Endothelial cell of umbilical vein (primary cell): ENCODE results near the gene OPCML. TPM values are rescaled to one million over a fixed set of nuclear protein-coding genes. Genes with fewer than 3 reads are reported as not detected.

ENCODE experiments used
- BruUV-seq: library from RNA; stranded (reverse); fragments of 400-500 nt; replicated peaks from 2 replicates; lab custom pipeline; 2021; lab: Mats Ljungman, UMichigan
- CTCF ChIA-PET: fragments of 300-600, 350-600 bp; sonication (Branson Sonifier 250); formaldehyde crosslinking; loops from one replicate; lab custom pipeline; 2021; ENCODE audit warnings: antibody characterized with exemption, inconsistent platforms; lab: Charles Lee
- POLR2A ChIA-PET: fragments of 300-600, 350-600 bp; sonication (Branson Sonifier 250); formaldehyde crosslinking; loops from one replicate; lab custom pipeline; 2021; ENCODE audit warnings: antibody characterized with exemption, inconsistent platforms; lab: Charles Lee
- DNase-seq: peaks from one replicate; pipeline ENCODE4 v3.0.0-alpha.2; 2011; ENCODE audit warnings: low read depth, low spot score
- FAIRE-seq: peaks from 2 replicates; lab custom pipeline; 2011; peaks lifted over from hg19 to GRCh38; lab: Jason Lieb, UNC
- H2AFZ ChIP-seq: 2 replicates; pipeline ENCODE4 v1.6.0; 2012; ENCODE audit warnings: low read depth, low read length, control low read depth, inconsistent platforms
- H3K27ac ChIP-seq: 2 replicates; pipeline ENCODE4 v1.5.1; 2011; ENCODE audit warnings: low read depth, mild to moderate bottlenecking, control low read depth, low read length, moderate library complexity; ENCODE audit not compliant: insufficient read depth
- H3K27me3 ChIP-seq, 2 experiments: 2 replicates each; pipeline versions ENCODE4 v1.6.0 to v1.6.1; 2011; ENCODE audit warnings: low read length in 2 of 2, mixed read lengths in 1 of 2; ENCODE audit not compliant: control insufficient read depth in 2 of 2, insufficient read depth in 2 of 2
- H3K36me3 ChIP-seq, 2 experiments: 2 replicates in 1 of 2; 3 replicates in 1 of 2; pipeline ENCODE4 v1.5.1; 2011; ENCODE audit warnings: low read length in 2 of 2, mild to moderate bottlenecking in 1 of 2, moderate library complexity in 1 of 2; ENCODE audit not compliant: control insufficient read depth in 2 of 2, insufficient read depth in 2 of 2; ENCODE audit errors: extremely low read depth in 1 of 2
- H3K4me1 ChIP-seq: 3 replicates; pipeline ENCODE4 v1.5.1; 2011; ENCODE audit warnings: mild to moderate bottlenecking, low read length; ENCODE audit not compliant: control insufficient read depth, insufficient read depth; ENCODE audit errors: extremely low read depth
- H3K4me2 ChIP-seq: 2 replicates; pipeline ENCODE4 v1.6.1; 2011; ENCODE audit warnings: low read length, control low read depth, mixed read lengths; ENCODE audit not compliant: insufficient read depth
- H3K4me3 ChIP-seq, 3 experiments: fragments of 200-600 bp in 1 of 3; sonication (generic), shearing (Covaris generic) in 1 of 3; replicated peaks in 1 of 3; 2 replicates each; pipeline ENCODE4 v1.5.1; 2011 to 2016; ENCODE audit warnings: control low read depth in 3 of 3, low read length in 3 of 3, mild to moderate bottlenecking in 2 of 3, inconsistent platforms in 1 of 3, low read depth in 1 of 3, moderate library complexity in 1 of 3; ENCODE audit not compliant: insufficient read depth in 1 of 3
- H3K79me2 ChIP-seq: 2 replicates; pipeline ENCODE4 v1.6.0; 2012; ENCODE audit warnings: low read length, inconsistent platforms; ENCODE audit not compliant: control insufficient read depth, insufficient read depth
- H3K9ac ChIP-seq: replicated peaks from 2 replicates; pipeline ENCODE3; 2011; ENCODE audit warnings: low read length, control low read depth; ENCODE audit not compliant: insufficient read depth; ENCODE audit errors: extremely low read depth
- H3K9me1 ChIP-seq: replicated peaks from 3 replicates; pipeline ENCODE4 v1.6.0; 2011; ENCODE audit warnings: mild to moderate bottlenecking, low read length; ENCODE audit not compliant: control insufficient read depth, insufficient read depth; ENCODE audit errors: extremely low read depth
- H3K9me3 ChIP-seq: replicated peaks from 2 replicates; pipeline ENCODE4 v1.5.1; 2012; ENCODE audit warnings: low read length, inconsistent platforms; ENCODE audit not compliant: control insufficient read depth, insufficient read depth
- H4K20me1 ChIP-seq: replicated peaks from 2 replicates; pipeline ENCODE3; 2011; ENCODE audit warnings: mild to moderate bottlenecking, low read length; ENCODE audit not compliant: control insufficient read depth, insufficient read depth; ENCODE audit errors: extremely low read depth
- CTCF ChIP-seq, 2 donors: IDR thresholded peaks; 1 replicate in 1 of 2; 2 replicates in 1 of 2; pipeline ENCODE4 v1.5.1; 2011; ENCODE audit warnings: low read length in 2 of 2, mild to moderate bottlenecking in 2 of 2, moderate library complexity in 2 of 2, control low read depth in 1 of 2, inconsistent platforms in 1 of 2, low read depth in 1 of 2; ENCODE audit not compliant: insufficient read depth in 1 of 2; ENCODE audit errors: extremely low read depth in 1 of 2
- EZH2 ChIP-seq: IDR thresholded peaks from 2 replicates; pipeline ENCODE4 v1.6.1; 2012; ENCODE audit warnings: borderline replicate concordance, low read depth, mild to moderate bottlenecking, moderate library complexity, low read length, inconsistent platforms; ENCODE audit not compliant: severe bottlenecking
- FOS ChIP-seq: IDR thresholded peaks from 2 replicates; pipeline ENCODE4 v1.6.1; 2011; ENCODE audit warnings: mild to moderate bottlenecking, low read length, moderate library complexity, borderline replicate concordance; ENCODE audit not compliant: insufficient read depth
- GATA2 ChIP-seq: IDR thresholded peaks from 2 replicates; pipeline ENCODE4 v1.7.0; 2011; ENCODE audit warnings: low read depth, mild to moderate bottlenecking, moderate library complexity, mixed read lengths, low read length; ENCODE audit not compliant: insufficient read length, insufficient read depth
- JUN ChIP-seq: IDR thresholded peaks from 2 replicates; pipeline ENCODE4 v1.6.1; 2011; ENCODE audit warnings: borderline replicate concordance, low read depth; ENCODE audit not compliant: insufficient read length, insufficient read depth
- MYC ChIP-seq: IDR thresholded peaks from one replicate; pipeline ENCODE4 v1.6.1; 2011; ENCODE audit warnings: mild to moderate bottlenecking, low read depth, low read length
- POLR2A ChIP-seq: IDR thresholded peaks from 2 replicates; pipeline ENCODE4 v1.6.1; 2012; ENCODE audit warnings: low read depth, mild to moderate bottlenecking, control low read depth, low read length
- POLR2AphosphoS5 ChIP-seq: IDR thresholded peaks from 2 replicates; pipeline ENCODE4 v1.6.1; 2012; ENCODE audit warnings: low read depth, mild to moderate bottlenecking, control low read depth, low read length, moderate library complexity; ENCODE audit not compliant: insufficient read depth
- dilution Hi-C: fragments of 300-500 bp; cut with MboI; formaldehyde crosslinking; loops from one replicate; pipeline ENCODE4 v1.15.0; 2019; ENCODE audit warnings: low sequenced_read_pairs; ENCODE audit not compliant: extremely low pct_ligation_motif_present
- intact Hi-C: fragments of 100-400 bp; cut with micrococcal nuclease; formaldehyde crosslinking; loops from one replicate; pipeline ENCODE4 v1.10.0; 2022
- polyA plus RNA-seq, 4 experiments: library from polyadenylated mRNA; depleted of rRNA in 3 of 4; stranded (reverse) in 3 of 4; unstranded in 1 of 4; fragments of >200 nt; gene quantifications; 2 replicates each; pipeline versions ENCODE4 v1.2.1 to v1.2.3, GENCODE V29; 2011 to 2012; ENCODE audit warnings: missing spikeins in 1 of 4
- total RNA-seq: library from RNA; stranded (reverse); gene quantifications from 2 replicates; pipeline ENCODE4 v1.2.3, GENCODE V29; 2021
- TF ChIP-seq, protein P1 (sequence below): IDR thresholded peaks from 2 replicates; pipeline ENCODE4 v1.6.1; 2011; ENCODE audit not compliant: insufficient read depth, insufficient read length

The OPCML gene
- total and polyA plus RNA-seq, 2 donors (not counting 3 experiments of a cell fraction or from before 2014, with no cell fraction given): not detected

- Histone ChIP-seq H3K4me1 (no peaks in the 10 kb centered on the region), H3K27me3 (no peaks in the 10 kb centered on the region), H3K9me3 (no peaks in the 10 kb centered on the region), H4K20me1 (no peaks in the 10 kb centered on the region), H3K79me2 (no peaks in the 10 kb centered on the region), H3K4me2 (no peak overlapping the region), H3K9ac (no peak overlapping the region), H3K36me3 (no peaks in the 10 kb centered on the region), H3K4me3 (no peak overlapping the region), H2AFZ (no peak overlapping the region), H3K27ac (no peak overlapping the region), H3K9me1 (no peaks in the 10 kb centered on the region)
- dilution Hi-C loops: no loop called here
- FAIRE-seq (no peak), DNase-seq (no peak)
- CTCF ChIA-PET: no interaction called here
- no TSS peak for BruUV-seq
- TF ChIP-seq CTCF (IDR thresholded peaks at IDR 0.05; ENCODE audit: extremely low read depth in 1 of 2, insufficient read depth in 1 of 2, low read depth in 1 of 2, low read length in 2 of 2): no peak
- TF ChIP-seq POLR2A: no peak
- no peak for TF ChIP-seq MYC
- no peak for TF ChIP-seq FOS
- TF ChIP-seq POLR2AphosphoS5: no peak
- TF ChIP-seq, protein P1, sequence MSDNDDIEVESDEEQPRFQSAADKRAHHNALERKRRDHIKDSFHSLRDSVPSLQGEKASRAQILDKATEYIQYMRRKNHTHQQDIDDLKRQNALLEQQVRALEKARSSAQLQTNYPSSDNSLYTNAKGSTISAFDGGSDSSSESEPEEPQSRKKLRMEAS: no peak
- TF ChIP-seq GATA2: no peak
- TF ChIP-seq EZH2: no peak
- TF ChIP-seq JUN: no peak
- POLR2A ChIA-PET: no interaction called here
- intact Hi-C loops: no loop called here
Observed at GRCh38 chr11:133232665-133233064, 299.6 kb downstream of the OPCML start.
